MCF 10A (cell line): ENCODE data around the gene IAH1. TPM values are rescaled to one million over a fixed set of nuclear protein-coding genes. Genes with fewer than 3 reads are reported as not detected.

ENCODE experiments used
- BruUV-seq: library from RNA; stranded (reverse); fragments of 400-500 nt; replicated peaks from 2 replicates; lab custom pipeline; 2021; lab: Mats Ljungman, UMichigan
- CTCF ChIA-PET: fragments of 300-600 bp; sonication (Branson Sonifier 250); formaldehyde crosslinking; extraction: SDS; loops from one replicate; lab custom pipeline; 2021; ENCODE audit warnings: antibody characterized with exemption, inconsistent platforms; lab: Yijun Ruan, JAX
- POLR2A ChIA-PET: fragments of 300-600, 350-650 bp; sonication (Branson Sonifier 250); formaldehyde crosslinking; extraction: SDS; loops from one replicate; lab custom pipeline; 2020; ENCODE audit warnings: antibody characterized with exemption, inconsistent platforms; lab: Yijun Ruan, JAX
- DNase-seq: peaks from one replicate; pipeline ENCODE4 v3.0.0-alpha.2; 2018; ENCODE audit not compliant: unreplicated experiment
- H3K27ac Mint-ChIP-seq: one replicate; pipeline ENCODE4 v1.8.0; 2022; ENCODE audit warnings: mild to moderate bottlenecking, low read depth, mixed read lengths; ENCODE audit not compliant: unreplicated experiment
- H3K27me3 Mint-ChIP-seq: one replicate; pipeline ENCODE4 v1.8.0; 2022; ENCODE audit warnings: mixed read lengths; ENCODE audit not compliant: insufficient read depth, unreplicated experiment
- H3K36me3 Mint-ChIP-seq: one replicate; pipeline ENCODE4 v1.8.0; 2022; ENCODE audit warnings: mild to moderate bottlenecking, moderate library complexity, mixed read lengths; ENCODE audit not compliant: insufficient read depth, unreplicated experiment
- H3K4me1 Mint-ChIP-seq: one replicate; pipeline ENCODE4 v1.8.0; 2022; ENCODE audit warnings: mixed read lengths; ENCODE audit not compliant: insufficient read depth, unreplicated experiment
- H3K4me3 Mint-ChIP-seq: one replicate; pipeline ENCODE4 v1.8.0; 2022; ENCODE audit warnings: mild to moderate bottlenecking, moderate library complexity, mixed read lengths; ENCODE audit not compliant: unreplicated experiment
- H3K9me3 Mint-ChIP-seq: one replicate; pipeline ENCODE4 v1.8.0; 2022; ENCODE audit warnings: mixed read lengths; ENCODE audit not compliant: unreplicated experiment
- CTCF ChIP-seq: fragments of 200-600 bp; IDR thresholded peaks from one replicate; pipeline ENCODE4 v1.8.0; 2022; ENCODE audit warnings: antibody characterized with exemption, mild to moderate bottlenecking; ENCODE audit not compliant: unreplicated experiment
- intact Hi-C: fragments of 100-400 bp; cut with micrococcal nuclease; formaldehyde crosslinking; loops from 2 replicates; pipeline ENCODE4 v1.14.1; 2022
- total RNA-seq: library from RNA; stranded (reverse); gene quantifications from 2 replicates; pipeline ENCODE4 v1.2.3, GENCODE V29; 2022

Gene IAH1
- total RNA-seq, 1 experiment from 2014 or later, result 74.7 TPM

DNA sequence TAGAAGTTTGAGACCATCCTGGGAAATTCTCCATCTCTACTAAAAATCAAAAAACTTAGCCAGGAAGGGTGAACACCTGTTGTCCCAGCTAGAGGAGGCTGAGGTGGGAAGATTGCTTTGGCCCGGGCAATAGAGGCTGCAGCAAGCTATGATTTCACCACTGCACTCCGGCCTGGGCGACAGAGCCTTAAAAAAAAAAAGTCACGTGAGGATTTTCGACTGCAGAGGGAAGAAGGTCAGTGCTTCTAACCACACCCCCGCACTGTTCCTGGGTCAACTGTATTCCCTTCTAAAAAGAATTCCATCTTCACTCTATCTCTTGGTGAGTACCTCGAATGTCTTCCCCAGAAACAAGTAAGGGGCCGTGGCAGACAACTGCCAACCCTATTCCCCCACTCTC, 49.9 kb downstream of the IAH1 start:
- POLR2A ChIA-PET, result interaction anchor here (0.8 to 0.9 kb wide), 2 partner anchors 12 to 31 kb away, joined by 3 read pairs; no protein-coding TSS in a partner anchor
- Mint-ChIP-seq H3K9me3 (no peaks in the 10 kb centered on the region), H3K36me3 (peaks cover 64% of the 10 kb centered on the region), H3K4me3 (no peak overlapping the region), H3K27ac (no peak overlapping the region), H3K4me1 (no peaks in the 10 kb centered on the region), H3K27me3 (no peaks in the 10 kb centered on the region)
- CTCF ChIA-PET, result interaction anchor here (0.6 to 0.7 kb wide), 3 partner anchors 19 to 708 kb away, joined by 3 to 4 read pairs (median 4); no protein-coding TSS in a partner anchor
- intact Hi-C loops, result no loop called here
- TF ChIP-seq CTCF, result no peak
- no peak for DNase-seq
- no TSS peak for BruUV-seq

- Mint-ChIP-seq H3K4me3 (no peak overlapping the region), H3K27me3 (no peaks in the 10 kb centered on the region), H3K36me3 (peaks cover 61% of the 10 kb centered on the region), H3K27ac (no peak overlapping the region), H3K9me3 (no peaks in the 10 kb centered on the region), H3K4me1 (no peaks in the 10 kb centered on the region)
- DNase-seq, result no peak
- ChIA-PET POLR2A (interaction anchor here (0.7 to 0.8 kb wide), 3 partner anchors 12 to 95 kb away, joined by 3 read pairs; no protein-coding TSS in a partner anchor), CTCF (no interaction called here)
- no peak for TF ChIP-seq CTCF
- intact Hi-C loops, result no loop called here
- BruUV-seq, result no TSS peak
Observed at GRCh38 chr2:9525266-9525665, 50.9 kb downstream of the IAH1 start.

GRCh38 chr2:9527995-9528787, 53.8 kb downstream of the IAH1 start:
- H3K4me3 Mint-ChIP-seq, result no peak overlapping the region
- no peak overlapping the region for H3K27ac Mint-ChIP-seq
- BruUV-seq, result no TSS peak
- DNase-seq, result no peak
- no peaks in the 10 kb centered on the region for H3K27me3 Mint-ChIP-seq
- H3K4me1 Mint-ChIP-seq, result no peaks in the 10 kb centered on the region
- H3K9me3 Mint-ChIP-seq, result no peaks in the 10 kb centered on the region
- peaks cover 54% of the 10 kb centered on the region for H3K36me3 Mint-ChIP-seq
- intact Hi-C loops, result no loop called here
- TF ChIP-seq CTCF, result no peak
- ChIA-PET POLR2A (no interaction called here), CTCF (no interaction called here)

DNA sequence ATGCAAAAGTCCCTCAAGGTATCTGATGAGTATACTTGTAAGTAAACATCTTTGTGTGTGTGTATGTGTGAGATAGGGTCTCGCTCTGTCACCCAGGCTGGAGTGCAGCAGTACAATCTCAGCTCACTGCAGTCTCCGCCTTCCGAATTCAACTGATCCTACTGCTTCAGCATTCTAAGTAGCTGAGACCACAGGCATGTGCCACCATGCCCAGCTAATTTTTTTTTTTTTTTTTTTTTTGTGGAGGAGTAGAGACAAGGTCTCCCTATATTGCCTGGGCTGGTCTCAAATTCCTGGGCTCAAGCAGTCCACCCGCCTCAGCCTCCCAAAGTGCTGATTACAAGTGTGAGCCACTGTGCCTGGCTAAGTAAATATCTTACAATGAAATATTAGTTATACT, 58.1 kb downstream of the IAH1 start:
- DNase-seq, result no peak
- BruUV-seq, result no TSS peak
- CTCF ChIA-PET, result interaction anchor here (0.6 to 0.8 kb wide), 2 partner anchors 56 to 525 kb away, joined by 3 to 4 read pairs; no protein-coding TSS in a partner anchor
- no peaks in the 10 kb centered on the region for H3K9me3 Mint-ChIP-seq
- H3K27ac Mint-ChIP-seq, result no peak overlapping the region
- POLR2A ChIA-PET, result interaction anchor here (1.0 to 1.4 kb wide), 2 partner anchors 24 to 49 kb away, joined by 3 to 4 read pairs; partner anchors contain the start of gene ADAM17
- peaks cover under 1% of the 10 kb centered on the region for H3K4me1 Mint-ChIP-seq
- no peaks in the 10 kb centered on the region for H3K27me3 Mint-ChIP-seq
- TF ChIP-seq CTCF, result no peak
- H3K4me3 Mint-ChIP-seq, result no peak overlapping the region
- peaks cover 48% of the 10 kb centered on the region for H3K36me3 Mint-ChIP-seq
- intact Hi-C loops, result no loop called here
